GM12878 (cell line): ENCODE measurements around the gene PNMA5. TPM values are rescaled to one million over a fixed set of nuclear protein-coding genes. Genes with fewer than 3 reads are reported as not detected.
A peak's percentile ranks its signal among the peaks of the same experiment; 100 is the strongest.

ENCODE experiments used
- ATAC-seq: fragments of 200-7000 bp; cut with Tn5 transposase; 3 replicates; pipeline ENCODE4 v1.9.1; 2020; ENCODE audit warnings: mild to moderate bottlenecking, moderate library complexity
- BruUV-seq: library from RNA; stranded (reverse); fragments of 400-500 nt; replicated peaks from 2 replicates; lab custom pipeline; 2021; lab: Mats Ljungman, UMichigan
- CTCF ChIA-PET: fragments of 300-600 bp; sonication (Branson Sonifier 250); formaldehyde crosslinking; extraction: SDS; loops from one replicate; lab custom pipeline; 2021; ENCODE audit warnings: inconsistent platforms; lab: Yijun Ruan, JAX
- POLR2A ChIA-PET: fragments of 350-600 bp; formaldehyde crosslinking; extraction: SDS; loops from one replicate; lab custom pipeline; 2021; ENCODE audit warnings: inconsistent platforms; lab: Charles Lee
- RAD21 ChIA-PET: fragments of 300-600 bp; sonication (Branson Sonifier 250); formaldehyde crosslinking; loops from one replicate; lab custom pipeline; 2023; ENCODE audit warnings: antibody characterized with exemption; ENCODE audit not compliant: unreplicated experiment; lab: Charles Lee
- SMC1A ChIA-PET: fragments of 300-600 bp; sonication (Branson Sonifier 250); formaldehyde crosslinking; loops from one replicate; lab custom pipeline; 2023; ENCODE audit not compliant: unreplicated experiment, uncharacterized antibody; lab: Charles Lee
- DNase-seq: peaks from one replicate; pipeline ENCODE4 v3.0.0-alpha.2; 2011; ENCODE audit warnings: low read depth, low spot score
- FAIRE-seq: peaks from 3 replicates; lab custom pipeline; 2011; peaks lifted over from hg19 to GRCh38; lab: Jason Lieb, UNC
- H2AFZ ChIP-seq: 2 replicates; pipeline ENCODE4 v1.6.0; 2011; ENCODE audit warnings: low read depth, low read length, control low read depth; ENCODE audit not compliant: control insufficient read depth
- H3K27ac ChIP-seq: 2 replicates; pipeline ENCODE4 v1.5.1; 2011; ENCODE audit warnings: control low read depth; ENCODE audit not compliant: control insufficient read depth, insufficient read depth
- H3K27me3 ChIP-seq, 2 experiments: replicated peaks in 1 of 2; 2 replicates each; pipeline versions ENCODE4 v1.6.0 to v1.6.1; 2011; ENCODE audit warnings: low read length in 1 of 2; ENCODE audit not compliant: control insufficient read depth in 2 of 2, insufficient read depth in 2 of 2
- H3K36me3 ChIP-seq, 2 experiments: 2 replicates each; pipeline ENCODE4 v1.5.1; 2011; ENCODE audit warnings: low read length in 1 of 2; ENCODE audit not compliant: control insufficient read depth in 2 of 2, insufficient read depth in 2 of 2
- H3K4me1 ChIP-seq: 2 replicates; pipeline ENCODE4 v1.6.1; 2011; ENCODE audit warnings: mild to moderate bottlenecking, low read length, moderate library complexity, mixed read lengths; ENCODE audit not compliant: control insufficient read depth, insufficient read depth
- H3K4me2 ChIP-seq: 2 replicates; pipeline ENCODE4 v1.6.0; 2011; ENCODE audit warnings: control low read depth; ENCODE audit not compliant: control insufficient read depth, insufficient read depth
- H3K4me3 ChIP-seq: fragments of 200-600 bp; sonication (generic); 2 replicates; pipeline ENCODE4 v1.5.1; 2016
- H3K79me2 ChIP-seq: 2 replicates; pipeline ENCODE4 v1.6.0; 2011; ENCODE audit warnings: low read length; ENCODE audit not compliant: control insufficient read depth, insufficient read depth
- H3K9ac ChIP-seq: 2 replicates; pipeline ENCODE4 v1.8.0; 2011; ENCODE audit warnings: low read length, control low read depth, mixed read lengths; ENCODE audit not compliant: control insufficient read depth, insufficient read depth
- H3K9me3 ChIP-seq: replicated peaks from 3 replicates; pipeline ENCODE4 v1.5.1; 2011; ENCODE audit warnings: mild to moderate bottlenecking, low read length; ENCODE audit not compliant: control insufficient read depth, insufficient read depth
- H4K20me1 ChIP-seq: 2 replicates; pipeline ENCODE4 v1.6.0; 2011; ENCODE audit not compliant: control insufficient read depth, insufficient read depth
- BMI1 ChIP-seq: fragments of 450-650 bp; IDR thresholded peaks from 2 replicates; pipeline ENCODE4 v1.6.1; 2016; ENCODE audit warnings: mild to moderate bottlenecking, moderate library complexity, borderline replicate concordance
- CBFB ChIP-seq: IDR thresholded peaks from 2 replicates; pipeline ENCODE4 v1.6.1; 2016; ENCODE audit warnings: antibody characterized with exemption, low read depth
- CEBPB ChIP-seq, 2 experiments: fragments of 150-350 bp in 1 of 2; IDR thresholded peaks; 2 replicates each; pipeline ENCODE4 v1.6.1; 2012 to 2014; ENCODE audit warnings: low read depth in 2 of 2, low read length in 2 of 2, borderline replicate concordance in 1 of 2, inconsistent platforms in 1 of 2
- CREM ChIP-seq: IDR thresholded peaks from 2 replicates; pipeline ENCODE4 v1.6.1; 2014; ENCODE audit warnings: antibody characterized with exemption, low read depth
- EP300 ChIP-seq, 2 experiments: fragments of 150-350 bp in 1 of 2; IDR thresholded peaks; 2 replicates each; pipeline ENCODE4 v1.6.1; 2011 to 2012; ENCODE audit warnings: low read depth in 2 of 2, low read length in 2 of 2, borderline replicate concordance in 1 of 2, improper control_type of control experiment in 1 of 2, inconsistent platforms in 1 of 2; ENCODE audit not compliant: control insufficient read depth in 1 of 2
- ETV6 ChIP-seq, 2 experiments: fragments of 450-650 bp in 1 of 2; IDR thresholded peaks in 1 of 2; conservative IDR thresholded peaks in 1 of 2; 2 replicates each; pipeline ENCODE4 v1.6.1; 2014; ENCODE audit warnings: antibody characterized with exemption in 1 of 2, borderline replicate concordance in 1 of 2, low read depth in 1 of 2, mild to moderate bottlenecking in 1 of 2, moderate library complexity in 1 of 2
- EZH2 ChIP-seq: IDR thresholded peaks from 2 replicates; pipeline ENCODE4 v1.6.1; 2012; ENCODE audit warnings: low read depth, mild to moderate bottlenecking, control low read depth, inconsistent platforms, low read length, borderline replicate concordance; ENCODE audit not compliant: control insufficient read depth
- IRF4 ChIP-seq: IDR thresholded peaks from 2 replicates; pipeline ENCODE4 v1.6.1; 2011; ENCODE audit warnings: low read depth, low read length
- MEF2A ChIP-seq: IDR thresholded peaks from 2 replicates; pipeline ENCODE4 v1.6.1; 2011; ENCODE audit warnings: low read depth, mild to moderate bottlenecking, low read length, moderate library complexity; ENCODE audit not compliant: insufficient read depth
- MYB ChIP-seq: fragments of 150-350 bp; IDR thresholded peaks from 2 replicates; pipeline ENCODE4 v1.6.1; 2014; ENCODE audit warnings: mild to moderate bottlenecking, low read depth, low read length, borderline replicate concordance
- POLR2A ChIP-seq: IDR thresholded peaks from 2 replicates; pipeline ENCODE4 v1.6.1; 2011; ENCODE audit warnings: low read depth, mild to moderate bottlenecking, low read length
- POU2F2 ChIP-seq: IDR thresholded peaks from 3 replicates; pipeline ENCODE4 v1.6.1; 2011; ENCODE audit warnings: low read depth, mild to moderate bottlenecking, low read length, borderline replicate concordance
- RAD21 ChIP-seq: IDR thresholded peaks from 2 replicates; pipeline ENCODE4 v1.6.1; 2011; ENCODE audit warnings: mild to moderate bottlenecking, low read depth, low read length, moderate library complexity; ENCODE audit not compliant: insufficient read depth
- RELA ChIP-seq: fragments of 450-650 bp; IDR thresholded peaks from 2 replicates; pipeline ENCODE4 v1.8.0; 2014; ENCODE audit warnings: borderline replicate concordance; ENCODE audit not compliant: partially characterized antibody
- SMC3 ChIP-seq: IDR thresholded peaks from 2 replicates; pipeline ENCODE4 v1.6.1; 2011; ENCODE audit warnings: low read length, improper control_type of control experiment, borderline replicate concordance
- SRF ChIP-seq, 2 experiments: IDR thresholded peaks; 2 replicates each; pipeline ENCODE4 v1.6.1; 2011; ENCODE audit warnings: low read depth in 2 of 2, low read length in 2 of 2, mild to moderate bottlenecking in 1 of 2, moderate library complexity in 1 of 2
- TARDBP ChIP-seq: IDR thresholded peaks from 2 replicates; pipeline ENCODE4 v1.6.1; 2016; ENCODE audit warnings: borderline replicate concordance
- TCF3 ChIP-seq: IDR thresholded peaks from 2 replicates; pipeline ENCODE4 v1.6.1; 2012; ENCODE audit warnings: low read depth, mild to moderate bottlenecking, low read length, borderline replicate concordance; ENCODE audit not compliant: insufficient read depth
- YY1 ChIP-seq: IDR thresholded peaks from 2 replicates; pipeline ENCODE4 v1.6.1; 2011; ENCODE audit warnings: low read depth, mild to moderate bottlenecking, low read length
- ZNF24 ChIP-seq: fragments of 450-650 bp; IDR thresholded peaks from 2 replicates; pipeline ENCODE4 v1.6.1; 2017; ENCODE audit warnings: antibody characterized with exemption, mild to moderate bottlenecking
- ZNF384 ChIP-seq: IDR thresholded peaks from 2 replicates; pipeline ENCODE4 v1.6.1; 2012; ENCODE audit warnings: low read depth, mild to moderate bottlenecking, low read length, improper control_type of control experiment, borderline replicate concordance
- ZNF622 ChIP-seq: fragments of 450-650 bp; IDR thresholded peaks from 2 replicates; pipeline ENCODE4 v1.6.1; 2017; ENCODE audit warnings: mild to moderate bottlenecking, inconsistent platforms
- WGBS: methylation state at CpG from one replicate; pipeline ENCODE4 v1.1.6; 2016; ENCODE audit warnings: low lambda C conversion rate; ENCODE audit not compliant: insufficient replicate concordance, insufficient coverage; ENCODE audit errors: missing lambda C conversion rate; 5-methylcytosine and 5-hydroxymethylcytosine counted together
- in situ Hi-C: fragments of 300-500 bp; cut with MboI; formaldehyde crosslinking; loops from 9 replicates; pipeline ENCODE4 v1.14.3; 2018; ENCODE audit warnings: mixed read lengths
- intact Hi-C: fragments of 100-400 bp; cut with micrococcal nuclease; formaldehyde crosslinking; loops from one replicate; pipeline ENCODE4 v1.14.2; 2022; ENCODE audit not compliant: unreplicated experiment
- polyA plus RNA-seq, 11 experiments: library from polyadenylated mRNA; depleted of rRNA in 4 of 11; unstranded in 6 of 11; stranded (reverse) in 5 of 11; fragments of >200 nt; fragmentation: Nextera tagmentation in 4 of 11; fragmentation: Illumina TruSeq in 1 of 11; extraction: Ambion mirVana in 4 of 11; extraction: Trizol in 1 of 11; gene quantifications; 1 replicate in 1 of 11; 2 replicates in 10 of 11; pipeline versions ENCODE4 v1.2.1 to v1.2.3, GENCODE V29; 2011 to 2016; ENCODE audit warnings: inconsistent platforms in 2 of 11, missing spikeins in 2 of 11, low read depth in 1 of 11
- total RNA-seq, 4 experiments: library from RNA; depleted of rRNA in 3 of 4; stranded (reverse); fragments of >200 nt in 3 of 4; fragmentation: Illumina TruSeq in 1 of 4; extraction: Trizol in 1 of 4; gene quantifications; 2 replicates each; pipeline versions ENCODE4 v1.2.1 to v1.2.3, GENCODE V29; 2013 to 2021
- TF ChIP-seq, protein P1 (sequence below): fragments of 450-650 bp; IDR thresholded peaks from 2 replicates; pipeline ENCODE4 v1.6.1; 2014; ENCODE audit warnings: mild to moderate bottlenecking

The PNMA5 gene
- total and polyA plus RNA-seq, 10 of the 15 experiments (the other 5 are each of a cell fraction or from before 2014, with no cell fraction given), result 0.03 TPM; not detected in 9

- 45% methylated on average over 53 of the region's 64 CpGs for WGBS
- DNase-seq, result no peak
- no peak overlapping the region for H3K4me3 ChIP-seq
- in situ Hi-C loops, result no loop called here
- ChIA-PET RAD21 (interaction anchor here (0.9 kb wide), 1 partner anchor 74 kb away, joined by 3 read pairs; no protein-coding TSS in a partner anchor), SMC1A (interaction anchor here (1.2 kb wide), 1 partner anchor 475 kb away, joined by 3 read pairs; no protein-coding TSS in a partner anchor), CTCF (interaction anchor here (1.1 to 1.7 kb wide), 3 partner anchors 91 to 635 kb away, joined by 3 to 7 read pairs (median 6); no protein-coding TSS in a partner anchor), POLR2A (no interaction called here)
- H2AFZ ChIP-seq, result peak overlapping the region; percentile 55
- peak overlapping the region; percentile 54 for H3K4me2 ChIP-seq
- peak overlapping the region; percentile 25; the same call in 1 of the 2 replicates for H3K27ac ChIP-seq
- intact Hi-C loops, result loop anchor here (5.0 kb wide), 1 partner anchor 475 kb away; no protein-coding TSS in a partner anchor
- no peaks in the 10 kb centered on the region for H3K4me1 ChIP-seq
- no peak overlapping the region for H3K9ac ChIP-seq
- H3K79me2 ChIP-seq, result no peaks in the 10 kb centered on the region
- no peaks in the 10 kb centered on the region; the same call in 2 of the 3 replicates for H3K9me3 ChIP-seq
- ATAC-seq, result peak; percentile 60
- no peaks in the 10 kb centered on the region for H3K27me3 ChIP-seq
- no peaks in the 10 kb centered on the region for H4K20me1 ChIP-seq
- no TSS peak for BruUV-seq
- no peaks in the 10 kb centered on the region for H3K36me3 ChIP-seq
- FAIRE-seq, result no peak
- TF ChIP-seq EP300 (IDR thresholded peaks at IDR 0.05; ENCODE audit: borderline replicate concordance in 1 of 2, control insufficient read depth in 1 of 2, low read depth in 2 of 2, low read length in 2 of 2) (no peak), MEF2A (no peak), CBFB (0 out of 2 replicates have a peak, but pooled peaks have one; percentile 35), TARDBP (no peak), ZNF24 (no peak), YY1 (peak; percentile 68), ZNF384 (no peak), POLR2A (peak; percentile 64), MYB (no peak), ZNF622 (no peak), SRF (IDR thresholded peaks at IDR 0.05; ENCODE audit: low read depth in 2 of 2, low read length in 2 of 2) (no peak), RAD21 (peak; percentile 73), IRF4 (no peak), SMC3 (peak; percentile 63), CEBPB (IDR thresholded peaks at IDR 0.05; ENCODE audit: borderline replicate concordance in 1 of 2, low read depth in 2 of 2, low read length in 2 of 2) (no peak), RELA (no peak), CREM (no peak), BMI1 (no peak), POU2F2 (no peak), ETV6 (conservative IDR thresholded peaks at IDR 0.05 in 1 of 2, IDR thresholded peaks at IDR 0.05 in 1 of 2; ENCODE audit: borderline replicate concordance in 1 of 2, low read depth in 1 of 2) (no peak), TCF3 (no peak), EZH2 (no peak)
- TF ChIP-seq, protein P1, sequence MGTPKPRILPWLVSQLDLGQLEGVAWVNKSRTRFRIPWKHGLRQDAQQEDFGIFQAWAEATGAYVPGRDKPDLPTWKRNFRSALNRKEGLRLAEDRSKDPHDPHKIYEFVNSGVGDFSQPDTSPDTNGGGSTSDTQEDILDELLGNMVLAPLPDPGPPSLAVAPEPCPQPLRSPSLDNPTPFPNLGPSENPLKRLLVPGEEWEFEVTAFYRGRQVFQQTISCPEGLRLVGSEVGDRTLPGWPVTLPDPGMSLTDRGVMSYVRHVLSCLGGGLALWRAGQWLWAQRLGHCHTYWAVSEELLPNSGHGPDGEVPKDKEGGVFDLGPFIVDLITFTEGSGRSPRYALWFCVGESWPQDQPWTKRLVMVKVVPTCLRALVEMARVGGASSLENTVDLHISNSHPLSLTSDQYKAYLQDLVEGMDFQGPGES, result no peak
These were observed 38.6 kb upstream of the PNMA5 start for GRCh38 chrX:153032397-153033118.
